BJ (cell line): ENCODE measurements around the gene BTBD3. TPM values are rescaled to one million over a fixed set of nuclear protein-coding genes. Genes with fewer than 3 reads are reported as not detected.

ENCODE experiments used
- CTCF ChIA-PET: fragments of 350-600 bp; formaldehyde crosslinking; extraction: SDS; loops from one replicate; lab custom pipeline; 2021; ENCODE audit warnings: antibody characterized with exemption, inconsistent platforms; lab: Yijun Ruan, JAX
- POLR2A ChIA-PET: fragments of 300-600 bp; sonication (Branson Sonifier 250); formaldehyde crosslinking; extraction: SDS; loops from one replicate; lab custom pipeline; 2021; ENCODE audit warnings: antibody characterized with exemption; lab: Charles Lee
- DNase-seq: peaks from one replicate; pipeline ENCODE4 v3.0.0-alpha.2; 2011; ENCODE audit warnings: low read depth
- H3K27me3 ChIP-seq: 2 replicates; pipeline ENCODE4 v1.6.0; 2011; ENCODE audit warnings: low read length; ENCODE audit not compliant: control insufficient read depth, insufficient read depth
- H3K36me3 ChIP-seq: 2 replicates; pipeline ENCODE4 v1.5.1; 2011; ENCODE audit warnings: low read length; ENCODE audit not compliant: control insufficient read depth, insufficient read depth
- H3K4me3 ChIP-seq: 2 replicates; pipeline ENCODE4 v1.5.1; 2011; ENCODE audit warnings: low read depth, mild to moderate bottlenecking, control low read depth, low read length
- CTCF ChIP-seq: IDR thresholded peaks from 2 replicates; pipeline ENCODE4 v1.5.1; 2011; ENCODE audit warnings: low read depth, mild to moderate bottlenecking, control low read depth, inconsistent platforms, low read length, moderate library complexity; ENCODE audit not compliant: insufficient read depth
- polyA plus RNA-seq: library from polyadenylated mRNA; depleted of rRNA; stranded (reverse); fragments of >200 nt; gene quantifications from 2 replicates; pipeline ENCODE4 v1.2.3, GENCODE V29; 2011

BTBD3 gene
- polyA plus RNA-seq, 1 experiment: 21.3 TPM

- H3K4me3 ChIP-seq: no peak overlapping the region
- POLR2A ChIA-PET: no interaction called here
- DNase-seq: no peak
- no peaks in the 10 kb centered on the region for H3K27me3 ChIP-seq
- CTCF ChIA-PET: interaction anchor here (0.6 to 1.1 kb wide), 3 partner anchors 12 to 1297 kb away, joined by 3 read pairs; no protein-coding TSS in a partner anchor
- TF ChIP-seq CTCF: no peak
- H3K36me3 ChIP-seq: no peaks in the 10 kb centered on the region
These were observed 4.9 kb upstream of the BTBD3 start for GRCh38 chr20:11912659-11913415.

- no peaks in the 10 kb centered on the region for H3K27me3 ChIP-seq
- ChIA-PET CTCF (interaction anchor here (0.9 to 1.9 kb wide), 2 partner anchors 12 to 243 kb away, joined by 3 to 5 read pairs; no protein-coding TSS in a partner anchor), POLR2A (no interaction called here)
- H3K36me3 ChIP-seq: peaks cover 5% of the 10 kb centered on the region
- no peak for TF ChIP-seq CTCF
- DNase-seq: no peak
- H3K4me3 ChIP-seq: no peak overlapping the region
These were observed 725 bp downstream of the BTBD3 start for GRCh38 chr20:11918391-11918845.

- Histone ChIP-seq H3K36me3 (peaks cover 5% of the 10 kb centered on the region), H3K27me3 (no peaks in the 10 kb centered on the region), H3K4me3 (no peak overlapping the region)
- DNase-seq: no peak
- TF ChIP-seq CTCF: no peak
- ChIA-PET CTCF (interaction anchor here (0.6 to 1.9 kb wide), 2 partner anchors 181 to 243 kb away, joined by 3 to 5 read pairs; no protein-coding TSS in a partner anchor), POLR2A (no interaction called here)
These were observed 1.3 kb downstream of the BTBD3 start for GRCh38 chr20:11918981-11919380.

GRCh38 chr20:11919581-11919980, 1.9 kb downstream of the BTBD3 start:
- TF ChIP-seq CTCF: no peak
- ChIA-PET CTCF (interaction anchor here (0.6 kb wide), 1 partner anchor 182 kb away, joined by 3 read pairs; no protein-coding TSS in a partner anchor), POLR2A (no interaction called here)
- no peak for DNase-seq
- H3K36me3 ChIP-seq: peaks cover 5% of the 10 kb centered on the region
- H3K27me3 ChIP-seq: no peaks in the 10 kb centered on the region
- H3K4me3 ChIP-seq: no peak overlapping the region

- H3K27me3 ChIP-seq: no peaks in the 10 kb centered on the region
- ChIA-PET CTCF (no interaction called here), POLR2A (no interaction called here)
- no peak overlapping the region for H3K4me3 ChIP-seq
- H3K36me3 ChIP-seq: peaks cover 6% of the 10 kb centered on the region
- no peak for TF ChIP-seq CTCF
- DNase-seq: no peak
These were observed 2.4 kb downstream of the BTBD3 start for GRCh38 chr20:11920083-11920482.
